ENCODE data around the gene NANP.

The NANP gene

DNA sequence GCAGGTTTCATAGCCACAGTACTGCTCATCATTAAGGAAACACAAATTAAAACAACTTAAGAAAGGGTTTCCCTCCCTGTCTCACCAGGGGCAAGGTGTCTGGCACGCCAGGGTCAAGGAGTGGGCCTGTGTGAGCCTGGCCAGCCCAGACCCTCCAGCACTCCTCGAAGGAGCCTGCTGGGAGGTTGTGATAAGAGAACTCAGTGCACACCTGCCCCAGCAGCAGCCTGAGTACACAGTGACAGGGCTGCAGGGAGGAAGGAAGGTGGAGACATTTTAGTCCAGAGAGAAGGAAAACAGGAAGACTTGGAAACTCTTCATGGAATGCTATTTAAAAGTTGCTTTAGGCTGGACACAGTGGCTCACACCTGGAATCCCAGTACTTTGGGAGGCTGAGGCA is 52.6 kb downstream of the NANP start:
- DNase-seq (ENCODE audit: low read depth in 2 of 2): no peak

GRCh38 chr20:25570148-25570530 is 53.7 kb downstream of the NANP start:
- DNase-seq (ENCODE audit: low read depth in 2 of 2): no peak

- no peak for DNase-seq (ENCODE audit: low read depth in 2 of 2)
Observed at GRCh38 chr20:25567286-25567685, 56.5 kb downstream of the NANP start.

- DNase-seq (ENCODE audit: low read depth in 2 of 2): no peak
Observed at GRCh38 chr20:25566821-25567220, 57.0 kb downstream of the NANP start.

GRCh38 chr20:25565578-25566157 is 58.1 kb downstream of the NANP start:
- no peak for DNase-seq (ENCODE audit: low read depth in 2 of 2)

GRCh38 chr20:25563876-25564275 is 59.9 kb downstream of the NANP start:
- DNase-seq (ENCODE audit: low read depth in 2 of 2): no peak

- no peak for DNase-seq (ENCODE audit: low read depth in 2 of 2)
Observed at GRCh38 chr20:25563362-25563761, 60.5 kb downstream of the NANP start.
